Stimulated activated naive CD8-positive, alpha-beta T cell treated with anti-CD3 and anti-CD28 coated beads, Interleukin-15, amount 100 ng/mL, for 72 hours (primary cell): ENCODE data around the gene PSD4.

Experiments
- ATAC-seq: fragments of 150-1000 bp; cut with Tn5 transposase; 2 replicates; pipeline ENCODE4 v1.10.0; 2021; ENCODE audit warnings: mild to moderate bottlenecking, moderate library complexity
- DNase-seq, 2 donors: peaks; one replicate each; pipeline ENCODE4 v3.0.0; 2021 to 2022
- H3K27ac Mint-ChIP-seq, 2 donors: one replicate each; pipeline ENCODE4 v1.8.0; 2022; ENCODE audit warnings: mild to moderate bottlenecking in 2 of 2, mixed read lengths in 2 of 2, moderate library complexity in 2 of 2
- H3K27me3 Mint-ChIP-seq: one replicate; pipeline ENCODE4 v1.8.0; 2022; ENCODE audit warnings: mixed read lengths
- H3K4me1 Mint-ChIP-seq: one replicate; pipeline ENCODE4 v1.8.0; 2022; ENCODE audit warnings: mild to moderate bottlenecking, mixed read lengths
- H3K4me3 Mint-ChIP-seq, 2 donors: one replicate each; pipeline ENCODE4 v1.8.0; 2022; ENCODE audit warnings: mild to moderate bottlenecking in 2 of 2, mixed read lengths in 2 of 2, moderate library complexity in 1 of 2
- H3K9me3 Mint-ChIP-seq, 2 donors: one replicate each; pipeline ENCODE4 v1.8.0; 2022; ENCODE audit warnings: mixed read lengths in 2 of 2

PSD4 gene

GRCh38 chr2:113173542-113174375 is at the start of gene PSD4:
PSD4 (plus strand) TSS chr2:113173971; CDS start chr2:113182457, 8,486 bp downstream.
- Mint-ChIP-seq H3K27me3 (no peaks in the 10 kb centered on the region), H3K4me1 (peaks cover 72% of the 10 kb centered on the region), H3K9me3 (peaks cover 6 to 7% of the 10 kb centered on the region in 2 donors), H3K27ac (peak within 1 kb of the TSS; percentile 90 to 94), H3K4me3 (peak within 1 kb of the TSS; percentile 79 to 94)
- peak; percentile 86 for ATAC-seq
- peak; percentile 85 to 91 for DNase-seq

- DNase-seq (peak in 1 of 2 donors; percentile 29), ATAC-seq (peak; percentile 81)
- H3K4me3 Mint-ChIP-seq = peak overlapping the region; percentile 58 to 77
- peaks cover 49% of the 10 kb centered on the region for H3K4me1 Mint-ChIP-seq
- H3K27ac Mint-ChIP-seq = no peak overlapping the region
- H3K27me3 Mint-ChIP-seq = peaks cover 29% of the 10 kb centered on the region
- H3K9me3 Mint-ChIP-seq = no peaks in the 10 kb centered on the region
These were observed 49.4 kb upstream of the PSD4 start for GRCh38 chr2:113124181-113124961.

- Mint-ChIP-seq H3K27ac (no peak overlapping the region), H3K4me1 (peaks cover 49% of the 10 kb centered on the region), H3K4me3 (peak overlapping the region in 1 of 2 donors; percentile 77), H3K9me3 (no peaks in the 10 kb centered on the region), H3K27me3 (peaks cover 20% of the 10 kb centered on the region)
- no peak for DNase-seq
- no peak for ATAC-seq
These were observed 48.6 kb upstream of the PSD4 start for GRCh38 chr2:113124984-113125855.

GRCh38 chr2:113126845-113127645 is 46.7 kb upstream of the PSD4 start, which contains the start of gene IL1RN:
IL1RN (plus strand) TSS chr2:113127598; CDS start chr2:113127625, 27 bp downstream.
- Mint-ChIP-seq H3K4me3 (no peak within 1 kb of the TSS), H3K9me3 (no peaks in the 10 kb centered on the region), H3K27ac (peak within 1 kb of the TSS in 1 of 2 donors; percentile 76), H3K4me1 (peaks cover 43% of the 10 kb centered on the region), H3K27me3 (peaks cover 7% of the 10 kb centered on the region)
- ATAC-seq = no peak
- no peak for DNase-seq

- Mint-ChIP-seq H3K27ac (peak overlapping the region in 1 of 2 donors; percentile 76), H3K4me1 (peaks cover 43% of the 10 kb centered on the region), H3K4me3 (no peak overlapping the region), H3K27me3 (no peaks in the 10 kb centered on the region), H3K9me3 (no peaks in the 10 kb centered on the region)
- ATAC-seq = no peak
- DNase-seq = no peak
These were observed 45.9 kb upstream of the PSD4 start for GRCh38 chr2:113127646-113128570.

GRCh38 chr2:113129519-113130078 is 44.2 kb upstream of the PSD4 start:
- ATAC-seq (no peak), DNase-seq (no peak)
- Mint-ChIP-seq H3K4me3 (no peak overlapping the region), H3K4me1 (peaks cover 40% of the 10 kb centered on the region), H3K27me3 (peaks cover 7% of the 10 kb centered on the region), H3K27ac (no peak overlapping the region), H3K9me3 (no peaks in the 10 kb centered on the region)

- no peaks in the 10 kb centered on the region for H3K9me3 Mint-ChIP-seq
- ATAC-seq = no peak
- peaks cover 27% of the 10 kb centered on the region for H3K4me1 Mint-ChIP-seq
- H3K27me3 Mint-ChIP-seq = peaks cover 7% of the 10 kb centered on the region
- DNase-seq = no peak
- H3K27ac Mint-ChIP-seq = no peak overlapping the region
- no peak overlapping the region for H3K4me3 Mint-ChIP-seq
These were observed 42.2 kb upstream of the PSD4 start for GRCh38 chr2:113131352-113132185.

- no peaks in the 10 kb centered on the region for H3K9me3 Mint-ChIP-seq
- ATAC-seq (no peak), DNase-seq (no peak)
- H3K4me1 Mint-ChIP-seq = peaks cover 29% of the 10 kb centered on the region
- no peak overlapping the region for H3K4me3 Mint-ChIP-seq
- peak overlapping the region; percentile 8 to 24 for H3K27ac Mint-ChIP-seq
- peaks cover 7% of the 10 kb centered on the region for H3K27me3 Mint-ChIP-seq
These were observed 41.3 kb upstream of the PSD4 start for GRCh38 chr2:113132414-113133021.

- DNase-seq (no peak), ATAC-seq (no peak)
- Mint-ChIP-seq H3K4me1 (peaks cover 34% of the 10 kb centered on the region), H3K27me3 (peaks cover 7% of the 10 kb centered on the region), H3K4me3 (no peak overlapping the region), H3K27ac (no peak overlapping the region), H3K9me3 (no peaks in the 10 kb centered on the region)
These were observed 39.8 kb upstream of the PSD4 start for GRCh38 chr2:113133704-113134598.

- DNase-seq (no peak), ATAC-seq (no peak)
- no peak overlapping the region for H3K27ac Mint-ChIP-seq
- no peak overlapping the region for H3K4me3 Mint-ChIP-seq
- no peaks in the 10 kb centered on the region for H3K9me3 Mint-ChIP-seq
- H3K27me3 Mint-ChIP-seq = peaks cover 7% of the 10 kb centered on the region
- H3K4me1 Mint-ChIP-seq = peaks cover 39% of the 10 kb centered on the region
These were observed 39.1 kb upstream of the PSD4 start for GRCh38 chr2:113134717-113135116.

- Mint-ChIP-seq H3K4me3 (no peak overlapping the region), H3K9me3 (no peaks in the 10 kb centered on the region), H3K27me3 (peaks cover 7% of the 10 kb centered on the region), H3K27ac (no peak overlapping the region), H3K4me1 (peaks cover 39% of the 10 kb centered on the region)
- no peak for ATAC-seq
- DNase-seq = no peak
These were observed 38.5 kb upstream of the PSD4 start for GRCh38 chr2:113135317-113135716.
